MCF 10A (cell line): Measurements from ENCODE around the gene TRIM23. TPM values are rescaled to one million over a fixed set of nuclear protein-coding genes. Genes with fewer than 3 reads are reported as not detected.
"Not testable (repeated sequence)": the region's sequence is repeated elsewhere in the genome, so short reads cannot be mapped to it uniquely, and the experiment has no call there.

ENCODE experiments used
- BruUV-seq: library from RNA; stranded (reverse); fragments of 400-500 nt; replicated peaks from 2 replicates; lab custom pipeline; 2021; lab: Mats Ljungman, UMichigan
- CTCF ChIA-PET: fragments of 300-600 bp; sonication (Branson Sonifier 250); formaldehyde crosslinking; extraction: SDS; loops from one replicate; lab custom pipeline; 2021; ENCODE audit warnings: antibody characterized with exemption, inconsistent platforms; lab: Yijun Ruan, JAX
- POLR2A ChIA-PET: fragments of 300-600, 350-650 bp; sonication (Branson Sonifier 250); formaldehyde crosslinking; extraction: SDS; loops from one replicate; lab custom pipeline; 2020; ENCODE audit warnings: antibody characterized with exemption, inconsistent platforms; lab: Yijun Ruan, JAX
- DNase-seq: peaks from one replicate; pipeline ENCODE4 v3.0.0-alpha.2; 2018; ENCODE audit not compliant: unreplicated experiment
- H3K27ac Mint-ChIP-seq: one replicate; pipeline ENCODE4 v1.8.0; 2022; ENCODE audit warnings: mild to moderate bottlenecking, low read depth, mixed read lengths; ENCODE audit not compliant: unreplicated experiment
- H3K27me3 Mint-ChIP-seq: one replicate; pipeline ENCODE4 v1.8.0; 2022; ENCODE audit warnings: mixed read lengths; ENCODE audit not compliant: insufficient read depth, unreplicated experiment
- H3K36me3 Mint-ChIP-seq: one replicate; pipeline ENCODE4 v1.8.0; 2022; ENCODE audit warnings: mild to moderate bottlenecking, moderate library complexity, mixed read lengths; ENCODE audit not compliant: insufficient read depth, unreplicated experiment
- H3K4me1 Mint-ChIP-seq: one replicate; pipeline ENCODE4 v1.8.0; 2022; ENCODE audit warnings: mixed read lengths; ENCODE audit not compliant: insufficient read depth, unreplicated experiment
- H3K4me3 Mint-ChIP-seq: one replicate; pipeline ENCODE4 v1.8.0; 2022; ENCODE audit warnings: mild to moderate bottlenecking, moderate library complexity, mixed read lengths; ENCODE audit not compliant: unreplicated experiment
- H3K9me3 Mint-ChIP-seq: one replicate; pipeline ENCODE4 v1.8.0; 2022; ENCODE audit warnings: mixed read lengths; ENCODE audit not compliant: unreplicated experiment
- CTCF ChIP-seq: fragments of 200-600 bp; IDR thresholded peaks from one replicate; pipeline ENCODE4 v1.8.0; 2022; ENCODE audit warnings: antibody characterized with exemption, mild to moderate bottlenecking; ENCODE audit not compliant: unreplicated experiment
- intact Hi-C: fragments of 100-400 bp; cut with micrococcal nuclease; formaldehyde crosslinking; loops from 2 replicates; pipeline ENCODE4 v1.14.1; 2022
- total RNA-seq: library from RNA; stranded (reverse); gene quantifications from 2 replicates; pipeline ENCODE4 v1.2.3, GENCODE V29; 2022

The TRIM23 gene
- total RNA-seq, 1 experiment from 2014 or later = 14.1 TPM

DNA sequence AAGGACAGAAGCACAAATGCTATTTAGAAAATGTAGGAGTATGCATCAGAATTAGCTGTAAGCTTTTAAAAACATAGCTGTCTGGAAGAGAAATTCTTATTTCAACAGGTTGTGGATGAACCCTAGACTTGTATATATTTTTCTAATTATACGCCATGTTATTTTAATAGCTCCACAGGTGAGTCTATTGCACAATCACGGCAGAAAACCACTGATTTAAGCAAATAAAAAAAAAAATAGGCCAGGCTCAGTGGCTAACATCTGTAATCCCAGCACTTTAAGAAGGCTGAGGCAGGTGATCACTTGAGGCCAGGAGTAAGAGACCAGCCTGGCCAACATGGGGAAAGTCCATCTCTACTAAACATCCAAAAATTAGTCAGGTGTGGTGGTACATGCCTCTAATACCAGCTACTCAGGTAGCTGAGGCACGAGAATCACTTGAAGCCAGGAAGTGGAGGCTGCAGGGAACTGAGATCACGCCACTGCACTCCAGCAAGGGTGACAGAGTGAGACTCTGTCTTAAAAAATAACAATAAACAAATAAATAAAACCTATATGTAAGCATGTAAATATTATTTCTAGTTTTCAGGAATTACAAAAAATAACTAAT, 11.7 kb downstream of the TRIM23 start:
- H3K9me3 Mint-ChIP-seq = no peaks in the 10 kb centered on the region
- no peak overlapping the region for H3K4me3 Mint-ChIP-seq
- H3K27ac Mint-ChIP-seq = no peak overlapping the region
- H3K36me3 Mint-ChIP-seq = peaks cover 74% of the 10 kb centered on the region
- ChIA-PET POLR2A (interaction anchor here (0.6 to 2.8 kb wide), 2 partner anchors 11 to 314 kb away, joined by 3 to 26 read pairs; partner anchors contain the start of genes ERBIN and TRIM23), CTCF (no interaction called here)
- no peaks in the 10 kb centered on the region for H3K27me3 Mint-ChIP-seq
- no peak for DNase-seq
- no peaks in the 10 kb centered on the region for H3K4me1 Mint-ChIP-seq
- intact Hi-C loops = no loop called here
- no peak for TF ChIP-seq CTCF
- BruUV-seq = no TSS peak

GRCh38 chr5:65611524-65611923, 12.6 kb downstream of the TRIM23 start:
- POLR2A ChIA-PET = interaction anchor here (2.8 kb wide), 1 partner anchor 12 kb away, joined by 26 read pairs; the partner anchor contains the start of gene TRIM23
- Mint-ChIP-seq H3K9me3 (no peaks in the 10 kb centered on the region), H3K4me1 (no peaks in the 10 kb centered on the region), H3K36me3 (peaks cover 83% of the 10 kb centered on the region), H3K27me3 (no peaks in the 10 kb centered on the region), H3K4me3 (no peak overlapping the region), H3K27ac (no peak overlapping the region)
- DNase-seq = no peak
- TF ChIP-seq CTCF = no peak
- intact Hi-C loops = no loop called here
- no TSS peak for BruUV-seq
- CTCF ChIA-PET = interaction anchor here (0.6 kb wide), 2 partner anchors 52 to 607 kb away, joined by 3 to 4 read pairs; no protein-coding TSS in a partner anchor

- POLR2A ChIA-PET, BruUV-seq, CTCF ChIA-PET, H3K27me3 Mint-ChIP-seq, H3K27ac Mint-ChIP-seq, H3K4me3 Mint-ChIP-seq, DNase-seq, H3K4me1 Mint-ChIP-seq, intact Hi-C loops: not testable (repeated sequence)
- peaks cover 28% of the 10 kb centered on the region for H3K9me3 Mint-ChIP-seq
- peaks cover 93% of the 10 kb centered on the region for H3K36me3 Mint-ChIP-seq
Measured at GRCh38 chr5:65601761-65602160, 22.4 kb downstream of the TRIM23 start.

GRCh38 chr5:65588694-65589093, 35.4 kb downstream of the TRIM23 start:
- Mint-ChIP-seq H3K27me3 (no peaks in the 10 kb centered on the region), H3K9me3 (no peaks in the 10 kb centered on the region), H3K27ac (no peak overlapping the region), H3K4me3 (no peak overlapping the region), H3K36me3 (peaks cover 53% of the 10 kb centered on the region), H3K4me1 (no peaks in the 10 kb centered on the region)
- DNase-seq = no peak
- no TSS peak for BruUV-seq
- no peak for TF ChIP-seq CTCF
- POLR2A ChIA-PET = interaction anchor here (1.1 kb wide), 1 partner anchor 25 kb away, joined by 3 read pairs; the partner anchor contains the start of genes CENPK and PPWD1
- CTCF ChIA-PET = no interaction called here
- intact Hi-C loops = no loop called here
